ENCODE data around the gene SNAI1. TPM values are rescaled to one million over a fixed set of nuclear protein-coding genes. Genes with fewer than 3 reads are reported as not detected.
"Not testable (repeated sequence)": the region's sequence is repeated elsewhere in the genome, so short reads cannot be mapped to it uniquely, and the experiment has no call there.

SNAI1 gene
- total RNA-seq, 1 donor from 2014 or later, result 9.7 TPM

DNA sequence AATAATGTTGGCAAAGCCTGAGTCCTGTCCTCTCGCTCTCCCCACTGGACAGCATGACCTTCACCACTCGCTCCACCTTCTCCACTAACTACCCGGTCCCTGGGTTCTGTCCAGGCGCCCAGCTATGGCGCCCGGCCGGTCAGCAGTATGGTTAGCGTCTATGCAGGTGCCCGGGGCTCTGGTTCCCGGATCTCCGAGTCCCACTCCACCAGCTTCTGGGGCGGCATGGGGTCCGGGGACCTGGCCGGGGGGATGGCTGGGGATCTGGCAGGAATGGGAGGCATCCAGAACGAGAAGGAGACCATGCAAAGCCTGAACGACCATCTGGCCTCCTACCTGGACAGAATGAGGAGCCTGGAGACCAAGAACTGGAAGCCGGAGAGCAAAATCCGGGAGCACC, 26.1 kb upstream of the SNAI1 start:
- H3K9me3 Mint-ChIP-seq, result no peaks in the 10 kb centered on the region
- no peak overlapping the region for H3K4me3 Mint-ChIP-seq
- no peaks in the 10 kb centered on the region for H3K27me3 Mint-ChIP-seq (ENCODE audit: low read depth)
- H3K27ac Mint-ChIP-seq, result no peak overlapping the region
- DNase-seq (ENCODE audit: low spot score in 2 of 2, unreplicated experiment in 2 of 2), result no peak
- TF ChIP-seq, protein P1, sequence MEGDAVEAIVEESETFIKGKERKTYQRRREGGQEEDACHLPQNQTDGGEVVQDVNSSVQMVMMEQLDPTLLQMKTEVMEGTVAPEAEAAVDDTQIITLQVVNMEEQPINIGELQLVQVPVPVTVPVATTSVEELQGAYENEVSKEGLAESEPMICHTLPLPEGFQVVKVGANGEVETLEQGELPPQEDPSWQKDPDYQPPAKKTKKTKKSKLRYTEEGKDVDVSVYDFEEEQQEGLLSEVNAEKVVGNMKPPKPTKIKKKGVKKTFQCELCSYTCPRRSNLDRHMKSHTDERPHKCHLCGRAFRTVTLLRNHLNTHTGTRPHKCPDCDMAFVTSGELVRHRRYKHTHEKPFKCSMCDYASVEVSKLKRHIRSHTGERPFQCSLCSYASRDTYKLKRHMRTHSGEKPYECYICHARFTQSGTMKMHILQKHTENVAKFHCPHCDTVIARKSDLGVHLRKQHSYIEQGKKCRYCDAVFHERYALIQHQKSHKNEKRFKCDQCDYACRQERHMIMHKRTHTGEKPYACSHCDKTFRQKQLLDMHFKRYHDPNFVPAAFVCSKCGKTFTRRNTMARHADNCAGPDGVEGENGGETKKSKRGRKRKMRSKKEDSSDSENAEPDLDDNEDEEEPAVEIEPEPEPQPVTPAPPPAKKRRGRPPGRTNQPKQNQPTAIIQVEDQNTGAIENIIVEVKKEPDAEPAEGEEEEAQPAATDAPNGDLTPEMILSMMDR (IDR thresholded peaks at IDR 0.05; ENCODE audit: unreplicated experiment), result no peak
- H3K4me1 Mint-ChIP-seq, result no peaks in the 10 kb centered on the region
- H3K36me3 Mint-ChIP-seq, result peaks cover 46% of the 10 kb centered on the region

DNA sequence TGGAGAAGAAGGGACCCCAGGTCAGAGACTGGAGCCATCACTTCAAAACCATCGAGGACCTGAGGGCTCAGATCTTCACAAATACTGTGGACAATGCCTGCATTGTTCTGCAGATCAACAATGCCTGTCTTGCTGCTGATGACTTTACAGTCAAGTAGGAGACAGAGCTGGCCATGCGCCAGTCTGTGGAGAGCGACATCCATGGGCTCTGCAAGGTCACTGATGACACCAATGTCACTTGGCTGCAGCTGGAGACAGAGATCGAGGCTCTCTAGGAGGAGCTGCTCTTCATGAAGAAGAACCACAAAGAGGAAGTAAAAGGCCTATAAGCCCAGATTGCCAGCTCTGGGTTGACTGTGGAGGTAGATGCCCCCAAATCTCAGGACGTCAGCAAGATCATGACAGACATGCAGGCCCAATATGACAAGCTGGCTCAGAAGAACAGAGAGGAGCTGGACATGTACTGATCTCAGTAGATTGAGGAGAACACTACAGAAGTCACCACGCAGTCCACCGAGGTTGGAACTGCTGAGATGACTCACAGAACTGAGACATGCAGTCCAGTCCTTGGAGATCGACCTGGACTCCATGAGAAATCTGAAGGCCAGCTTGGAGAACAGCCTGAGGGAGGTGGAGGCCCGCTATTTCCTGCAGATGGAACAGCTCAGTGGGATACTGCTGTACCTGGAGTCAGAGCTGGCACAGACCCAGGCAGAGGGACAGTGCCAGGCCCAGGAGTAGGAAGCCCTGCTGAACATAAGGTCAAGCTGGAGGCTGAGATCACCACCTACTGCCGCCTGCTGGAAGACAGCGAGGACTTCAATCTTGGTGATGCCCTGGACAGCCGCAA, 25.5 kb upstream of the SNAI1 start:
- peaks cover 43% of the 10 kb centered on the region for H3K36me3 Mint-ChIP-seq

GRCh38 chr20:49961413-49961812, 21.4 kb upstream of the SNAI1 start:
- no peak overlapping the region for H3K4me3 Mint-ChIP-seq
- peaks cover 26% of the 10 kb centered on the region for H3K36me3 Mint-ChIP-seq
- no peak for DNase-seq (ENCODE audit: low spot score in 2 of 2, unreplicated experiment in 2 of 2)
- no peak overlapping the region for H3K27ac Mint-ChIP-seq
- H3K4me1 Mint-ChIP-seq, result no peaks in the 10 kb centered on the region
- H3K9me3 Mint-ChIP-seq, result no peaks in the 10 kb centered on the region
- TF ChIP-seq, protein P1 (IDR thresholded peaks at IDR 0.05; ENCODE audit: unreplicated experiment), result no peak
- H3K27me3 Mint-ChIP-seq (ENCODE audit: low read depth), result no peaks in the 10 kb centered on the region

More for the DNA sequence above, 25.5 kb upstream of the SNAI1 start:
- not testable (repeated sequence) for DNase-seq (ENCODE audit: low spot score in 2 of 2, unreplicated experiment in 2 of 2); H3K4me3 Mint-ChIP-seq; H3K4me1 Mint-ChIP-seq; H3K27me3 Mint-ChIP-seq (ENCODE audit: low read depth); H3K9me3 Mint-ChIP-seq; H3K27ac Mint-ChIP-seq

DNA sequence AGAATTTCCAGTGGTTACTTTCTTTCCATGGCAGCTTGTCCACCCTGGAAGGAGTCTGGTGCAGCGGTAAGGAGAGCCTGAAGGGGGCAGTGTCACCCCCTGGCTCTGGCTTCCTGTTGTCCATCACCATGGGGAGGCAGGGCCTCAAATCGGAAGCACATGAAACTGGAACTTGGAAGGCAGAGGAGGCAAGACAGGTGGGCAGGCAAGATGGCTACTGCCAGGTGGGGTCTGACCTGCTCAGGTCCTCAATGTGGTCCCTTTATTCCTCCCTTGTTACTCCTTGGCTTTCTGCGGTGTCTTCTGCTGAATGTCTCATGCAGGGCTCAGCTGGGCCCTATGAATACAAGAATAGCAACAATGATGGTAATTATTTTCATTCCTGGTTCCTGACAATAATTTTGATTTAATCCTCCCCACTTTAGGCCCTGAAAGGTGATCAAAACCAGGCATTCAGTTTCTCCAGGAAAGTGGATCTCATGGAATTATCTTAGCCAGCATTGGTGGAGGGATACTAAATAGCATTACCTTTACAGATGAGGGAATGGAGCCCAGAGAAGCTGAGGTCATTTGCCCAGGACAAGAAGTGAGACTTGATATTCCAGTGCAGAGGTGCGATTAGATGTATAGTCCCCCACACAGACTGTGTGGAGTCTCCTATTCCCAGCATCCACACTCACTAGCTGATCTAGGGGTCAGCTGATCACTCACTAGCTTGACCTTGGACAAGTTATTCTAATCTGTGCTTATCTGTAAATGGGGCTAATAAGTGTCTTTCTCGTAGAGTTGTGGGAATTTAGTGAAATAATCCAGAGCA, 17.6 kb upstream of the SNAI1 start:
- H3K4me1 Mint-ChIP-seq, result no peaks in the 10 kb centered on the region
- H3K9me3 Mint-ChIP-seq, result no peaks in the 10 kb centered on the region
- no peak overlapping the region for H3K4me3 Mint-ChIP-seq
- no peak for DNase-seq (ENCODE audit: low spot score in 2 of 2, unreplicated experiment in 2 of 2)
- TF ChIP-seq, protein P1 (IDR thresholded peaks at IDR 0.05; ENCODE audit: unreplicated experiment), result peak; percentile 19
- H3K27me3 Mint-ChIP-seq (ENCODE audit: low read depth), result no peaks in the 10 kb centered on the region
- H3K36me3 Mint-ChIP-seq, result peaks cover 3% of the 10 kb centered on the region
- H3K27ac Mint-ChIP-seq, result no peak overlapping the region

DNA sequence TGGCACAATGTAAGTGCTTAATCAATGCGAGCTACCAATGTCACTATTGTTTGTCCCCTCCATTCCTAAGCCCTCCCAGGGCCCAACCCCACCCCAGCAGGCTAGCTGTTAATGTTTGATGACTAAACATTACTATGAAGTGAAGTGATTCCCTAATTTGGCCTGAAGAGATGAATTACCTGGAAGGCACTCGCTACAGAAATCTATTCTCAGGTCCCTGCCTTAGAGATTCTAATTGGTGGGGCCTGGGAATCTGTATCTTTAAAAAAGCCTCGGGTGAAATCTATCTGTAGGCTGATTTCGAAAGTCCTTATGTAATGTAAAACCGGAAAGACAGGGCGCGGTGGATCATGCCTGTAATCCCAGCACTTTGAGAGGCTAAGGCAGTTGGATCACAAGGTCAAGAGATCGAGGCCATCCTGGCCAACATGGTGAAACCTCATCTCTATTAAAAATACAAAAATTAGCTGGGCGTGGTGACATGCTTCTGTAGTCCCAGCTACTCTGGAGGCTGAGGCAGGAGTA, 16.9 kb upstream of the SNAI1 start:
- no peaks in the 10 kb centered on the region for H3K4me1 Mint-ChIP-seq
- no peak overlapping the region for H3K4me3 Mint-ChIP-seq
- H3K27me3 Mint-ChIP-seq (ENCODE audit: low read depth), result no peaks in the 10 kb centered on the region

More for the DNA sequence above, 16.9 kb upstream of the SNAI1 start:
- no peak overlapping the region for H3K27ac Mint-ChIP-seq
- DNase-seq (ENCODE audit: low spot score in 2 of 2, unreplicated experiment in 2 of 2), result no peak
- H3K36me3 Mint-ChIP-seq, result peaks cover 3% of the 10 kb centered on the region
- TF ChIP-seq, protein P1 (IDR thresholded peaks at IDR 0.05; ENCODE audit: unreplicated experiment), result no peak
- H3K9me3 Mint-ChIP-seq, result no peaks in the 10 kb centered on the region
